ENCODE measurements around the gene TRAPPC12.

DNA sequence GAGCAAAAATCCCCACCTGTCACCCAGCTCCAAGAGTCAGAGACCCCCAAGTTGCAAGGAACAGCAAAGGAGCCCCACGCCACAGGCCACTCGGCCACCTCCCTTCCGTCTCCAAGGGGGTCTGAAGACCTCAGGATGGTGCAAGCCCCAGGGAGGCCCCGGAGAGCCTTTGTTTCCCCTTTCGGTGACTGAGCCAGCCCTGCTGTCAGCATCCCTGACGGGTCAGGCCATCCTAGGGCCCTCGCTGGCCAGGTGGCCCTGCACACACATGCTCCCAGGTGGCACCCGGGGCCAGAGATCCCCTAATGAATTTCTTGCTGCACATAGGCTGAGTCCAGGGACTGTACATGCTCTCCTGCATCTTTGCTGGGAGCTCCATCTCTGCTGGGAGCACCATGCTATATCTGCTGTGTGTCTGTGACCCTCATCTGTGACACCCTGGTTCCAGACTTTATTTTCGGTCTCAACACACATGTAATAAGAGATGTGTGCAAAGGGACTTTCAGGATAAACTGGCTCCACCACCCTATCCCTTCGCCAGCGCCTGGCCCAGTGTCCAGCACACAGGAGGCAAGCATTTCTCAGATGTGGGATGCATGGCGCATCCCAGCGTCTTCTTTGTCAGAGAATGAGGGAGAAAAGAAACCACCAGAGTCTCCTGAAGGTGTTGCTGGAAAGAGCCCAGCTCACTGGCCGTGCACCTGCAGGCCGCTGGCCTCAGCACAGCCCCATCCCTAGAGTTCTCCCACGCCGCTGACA, 112.4 kb downstream of the TRAPPC12 start:
- TF ChIP-seq, protein P1, sequence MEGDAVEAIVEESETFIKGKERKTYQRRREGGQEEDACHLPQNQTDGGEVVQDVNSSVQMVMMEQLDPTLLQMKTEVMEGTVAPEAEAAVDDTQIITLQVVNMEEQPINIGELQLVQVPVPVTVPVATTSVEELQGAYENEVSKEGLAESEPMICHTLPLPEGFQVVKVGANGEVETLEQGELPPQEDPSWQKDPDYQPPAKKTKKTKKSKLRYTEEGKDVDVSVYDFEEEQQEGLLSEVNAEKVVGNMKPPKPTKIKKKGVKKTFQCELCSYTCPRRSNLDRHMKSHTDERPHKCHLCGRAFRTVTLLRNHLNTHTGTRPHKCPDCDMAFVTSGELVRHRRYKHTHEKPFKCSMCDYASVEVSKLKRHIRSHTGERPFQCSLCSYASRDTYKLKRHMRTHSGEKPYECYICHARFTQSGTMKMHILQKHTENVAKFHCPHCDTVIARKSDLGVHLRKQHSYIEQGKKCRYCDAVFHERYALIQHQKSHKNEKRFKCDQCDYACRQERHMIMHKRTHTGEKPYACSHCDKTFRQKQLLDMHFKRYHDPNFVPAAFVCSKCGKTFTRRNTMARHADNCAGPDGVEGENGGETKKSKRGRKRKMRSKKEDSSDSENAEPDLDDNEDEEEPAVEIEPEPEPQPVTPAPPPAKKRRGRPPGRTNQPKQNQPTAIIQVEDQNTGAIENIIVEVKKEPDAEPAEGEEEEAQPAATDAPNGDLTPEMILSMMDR (IDR thresholded peaks at IDR 0.05) = no peak
- TF ChIP-seq POLR2A (IDR thresholded peaks at IDR 0.05) = no peak

Measured in gastroesophageal sphincter (tissue), 3 donors.